Small intestine (tissue), 7 donors: Measurements from ENCODE around the gene CMSS1. TPM values are rescaled to one million over a fixed set of nuclear protein-coding genes. Genes with fewer than 3 reads are reported as not detected.

Experiments
- DNase-seq, 2 donors: peaks; one replicate each; pipeline versions ENCODE4 v3.0.0 to v3.0.0-alpha.2; 2013
- FAIRE-seq: peaks from 2 replicates; lab custom pipeline; 2012; peaks lifted over from hg19 to GRCh38; lab: Jason Lieb, UNC
- H3K27ac ChIP-seq, 3 donors: one replicate each; pipeline ENCODE4 v1.5.1; 2013; ENCODE audit warnings: low read length in 2 of 3, mild to moderate bottlenecking in 2 of 3, control low read depth in 1 of 3, inconsistent platforms in 1 of 3, low read depth in 1 of 3, moderate library complexity in 1 of 3
- H3K27me3 ChIP-seq, 3 donors: one replicate each; pipeline ENCODE4 v1.6.1; 2013; ENCODE audit warnings: low read length in 3 of 3, inconsistent platforms in 1 of 3; ENCODE audit not compliant: control insufficient read depth in 3 of 3, insufficient read depth in 3 of 3
- H3K36me3 ChIP-seq, 3 donors: one replicate each; pipeline ENCODE4 v1.6.1; 2013; ENCODE audit warnings: low read length in 3 of 3, inconsistent platforms in 1 of 3, low read depth in 1 of 3, mild to moderate bottlenecking in 1 of 3, moderate library complexity in 1 of 3; ENCODE audit not compliant: control insufficient read depth in 3 of 3, insufficient read depth in 2 of 3
- H3K4me1 ChIP-seq, 3 donors: one replicate each; pipeline ENCODE4 v1.6.1; 2013; ENCODE audit warnings: low read length in 2 of 3, inconsistent platforms in 1 of 3, low read depth in 1 of 3, mild to moderate bottlenecking in 1 of 3, moderate library complexity in 1 of 3; ENCODE audit not compliant: control insufficient read depth in 3 of 3, insufficient read depth in 2 of 3
- H3K4me3 ChIP-seq, 3 donors: one replicate each; pipeline ENCODE4 v1.5.1; 2013; ENCODE audit warnings: low read length in 3 of 3, control low read depth in 1 of 3, inconsistent platforms in 1 of 3, low read depth in 1 of 3, mild to moderate bottlenecking in 1 of 3, moderate library complexity in 1 of 3
- H3K9me3 ChIP-seq, 2 donors: one replicate each; pipeline ENCODE4 v1.6.1; 2013; ENCODE audit warnings: low read depth in 1 of 2, low read length in 1 of 2; ENCODE audit not compliant: control insufficient read depth in 2 of 2, insufficient read depth in 1 of 2
- WGBS, 3 donors: extraction: QIAGEN DNeasy Blood & Tissue Kit; methylation state at CpG; one replicate each; pipeline ENCODE4 v1.1.7; 2013; 5-methylcytosine and 5-hydroxymethylcytosine counted together
- polyA plus RNA-seq, 4 donors: library from polyadenylated mRNA; stranded (reverse) in 3 of 4; unstranded in 1 of 4; fragments of 200-250 nt in 3 of 4; fragments of 120-200 nt in 1 of 4; gene quantifications; one replicate each; pipeline versions ENCODE4 v1.2.1 to v1.2.3, GENCODE V29; 2013
- donor health status: healthy with polysubstance abuse.
- donor health status: control.
- donor health status: control.
- donor health status: Bipolar disorder and iron deficiency.
- donor health status: healthy.

The CMSS1 gene
- polyA plus RNA-seq, 4 donors = 1.6 to 24.0 (median 10.4) TPM

DNA sequence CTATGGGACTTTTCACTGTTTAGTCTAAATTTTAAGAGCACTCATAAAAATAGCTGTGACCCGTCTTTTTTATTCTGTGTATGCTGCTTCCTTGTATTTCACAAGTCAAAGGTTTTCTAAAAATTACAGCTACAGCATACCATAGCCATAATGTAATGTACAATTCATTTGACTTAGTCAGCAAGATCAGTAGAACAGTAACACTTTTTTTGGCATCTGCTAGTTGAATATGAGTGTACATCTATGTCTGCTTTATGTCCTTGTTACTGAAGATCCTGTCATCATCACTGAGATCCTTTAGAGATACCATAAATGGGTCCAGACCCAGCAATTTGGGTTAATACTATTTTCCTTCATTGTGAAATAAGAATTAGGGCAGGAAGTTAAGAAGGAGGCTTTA lies 42.2 kb downstream of the CMSS1 start:
- DNase-seq (no peak), FAIRE-seq (no peak)
- WGBS, 3 donors = 17 to 45% (median 30%) methylated on average over 1 of the region's 1 CpG
- Histone ChIP-seq H3K4me3 (no peak overlapping the region), H3K36me3 (peaks cover 0 to 14% (median 2%) of the 10 kb centered on the region in 3 donors), H3K27ac (peak overlapping the region in 1 of 3 donors; percentile 36), H3K4me1 (peaks cover 0 to 12% (median 9%) of the 10 kb centered on the region in 3 donors), H3K27me3 (no peaks in the 10 kb centered on the region), H3K9me3 (no peaks in the 10 kb centered on the region)

DNA sequence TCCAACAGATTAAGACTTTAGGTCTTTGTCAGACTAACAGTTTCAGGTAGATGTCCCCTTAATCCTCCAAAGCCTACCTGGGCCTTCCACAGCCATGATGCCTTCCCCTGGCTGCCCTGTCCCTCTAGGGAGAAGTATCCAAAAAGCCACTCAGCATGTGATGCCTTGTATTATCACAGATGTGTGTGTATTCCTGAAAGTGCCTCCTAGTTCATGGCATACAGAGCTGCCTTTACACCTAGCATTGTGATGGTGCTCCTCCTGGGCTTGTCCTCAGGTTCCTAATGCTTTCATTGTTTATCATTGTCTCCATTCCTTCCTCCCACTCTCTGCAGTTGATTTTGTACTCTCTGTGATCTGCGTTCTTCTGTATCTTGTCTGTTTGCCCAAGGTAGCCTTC lies 43.6 kb downstream of the CMSS1 start:
- H3K27ac ChIP-seq = peak overlapping the region in 1 of 3 donors; percentile 4
- no peak for DNase-seq
- FAIRE-seq = no peak
- H3K36me3 ChIP-seq = peaks cover 0 to 12% (median 2%) of the 10 kb centered on the region in 3 donors
- H3K27me3 ChIP-seq = no peaks in the 10 kb centered on the region
- H3K9me3 ChIP-seq = no peaks in the 10 kb centered on the region
- peaks cover 2 to 9% (median 4%) of the 10 kb centered on the region in 3 donors for H3K4me1 ChIP-seq
- WGBS, 3 donors = 84 to 93% (median 88%) methylated on average over 1 of the region's 1 CpG
- no peak overlapping the region for H3K4me3 ChIP-seq

DNA sequence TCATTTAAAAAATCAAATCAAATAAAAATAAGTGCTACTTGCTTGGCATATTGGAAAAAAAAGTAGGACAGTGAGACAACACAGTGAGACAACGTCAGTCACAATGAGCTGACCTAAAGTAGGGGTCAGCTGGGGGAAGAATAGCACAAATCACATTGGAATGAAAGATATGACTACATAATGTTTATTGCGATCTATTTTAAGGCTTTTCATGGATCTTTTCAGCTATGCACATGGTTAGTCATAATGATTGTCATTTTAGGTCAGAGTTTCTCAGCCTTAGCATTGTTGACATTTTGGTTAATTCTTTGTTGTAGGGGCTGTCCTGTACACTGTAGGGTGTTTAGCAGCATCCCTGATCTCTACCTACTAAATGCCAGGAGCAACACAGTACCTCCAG lies 44.5 kb downstream of the CMSS1 start:
- Histone ChIP-seq H3K27ac (no peak overlapping the region), H3K4me1 (peaks cover 3 to 17% (median 4%) of the 10 kb centered on the region in 3 donors), H3K36me3 (peaks cover 0 to 12% (median 2%) of the 10 kb centered on the region in 3 donors), H3K9me3 (no peaks in the 10 kb centered on the region), H3K27me3 (no peaks in the 10 kb centered on the region), H3K4me3 (no peak overlapping the region)
- DNase-seq = no peak
- WGBS, 3 donors = 76 to 97% (median 93%) methylated on average over 2 of the region's 2 CpGs
- FAIRE-seq = no peak

DNA sequence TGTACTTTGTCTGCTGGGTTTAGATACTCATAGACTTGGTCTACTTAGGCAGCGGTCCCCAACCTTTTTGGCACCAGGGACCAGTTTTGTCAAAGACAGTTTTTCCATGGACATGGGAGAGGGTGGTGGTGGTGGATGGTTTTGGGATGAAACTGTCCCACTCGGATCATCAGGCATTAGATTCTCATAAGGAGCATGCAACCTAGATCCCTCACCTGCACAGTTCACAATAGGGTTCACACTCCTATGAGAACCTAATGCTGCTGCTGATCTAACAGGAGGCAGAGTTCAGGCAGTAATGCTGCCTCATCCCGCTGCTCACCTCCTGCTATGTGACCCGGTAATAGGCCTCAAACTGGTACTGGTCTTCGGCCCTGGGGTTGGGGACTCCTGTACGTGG lies 45.3 kb downstream of the CMSS1 start:
- Histone ChIP-seq H3K9me3 (no peaks in the 10 kb centered on the region), H3K36me3 (peaks cover 0 to 12% (median 4%) of the 10 kb centered on the region in 3 donors), H3K27me3 (no peaks in the 10 kb centered on the region), H3K27ac (peak overlapping the region in 1 of 3 donors; percentile 4), H3K4me1 (peaks cover 4 to 17% (median 4%) of the 10 kb centered on the region in 3 donors), H3K4me3 (no peak overlapping the region)
- FAIRE-seq (no peak), DNase-seq (no peak)
- WGBS, 3 donors = 86 to 91% (median 86%) methylated on average over 6 of the region's 6 CpGs

DNA sequence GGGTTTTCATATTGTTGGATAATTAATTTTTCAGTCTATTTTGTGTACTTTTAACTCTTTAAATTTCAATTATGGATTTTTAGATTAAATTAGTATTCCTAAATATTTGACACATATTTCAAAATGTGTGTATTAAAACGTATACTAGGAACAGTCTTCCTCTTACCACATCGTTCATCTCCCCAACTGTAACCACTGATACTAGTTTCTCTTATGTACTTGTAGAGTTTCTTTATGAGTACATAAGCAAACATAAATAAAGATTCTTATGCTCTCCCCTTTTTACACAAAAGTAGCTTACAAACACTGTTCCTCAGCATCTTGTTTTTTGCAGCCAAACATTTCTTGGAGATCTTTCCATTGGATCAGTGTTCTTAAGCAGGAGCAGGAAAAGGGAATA lies 45.9 kb downstream of the CMSS1 start:
- Histone ChIP-seq H3K9me3 (no peaks in the 10 kb centered on the region), H3K4me1 (peaks cover 4 to 20% (median 6%) of the 10 kb centered on the region in 3 donors), H3K27me3 (no peaks in the 10 kb centered on the region), H3K36me3 (peaks cover 0 to 12% (median 6%) of the 10 kb centered on the region in 3 donors), H3K27ac (no peak overlapping the region), H3K4me3 (no peak overlapping the region)
- FAIRE-seq (no peak), DNase-seq (no peak)
- WGBS, 3 donors = 55 to 81% (median 62%) methylated on average over 2 of the region's 2 CpGs

DNA sequence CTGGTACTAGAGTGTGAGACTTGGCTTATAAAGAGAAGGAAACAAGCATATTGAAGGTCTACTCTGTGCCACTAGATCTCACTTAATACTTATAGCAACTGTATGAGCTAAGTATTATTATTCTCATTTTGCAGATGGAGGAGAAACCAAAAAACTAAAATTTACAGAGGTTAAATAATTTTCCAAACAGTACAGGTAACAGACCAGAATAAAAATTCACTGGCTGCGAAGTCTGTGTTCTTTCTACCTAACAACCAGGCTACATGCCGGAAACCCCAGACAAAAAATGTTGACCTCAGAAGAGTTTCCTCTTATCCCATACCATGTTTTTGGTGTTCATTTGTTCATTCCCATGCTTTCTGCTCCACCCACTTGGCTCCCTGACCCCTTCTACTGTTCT lies 46.6 kb downstream of the CMSS1 start:
- FAIRE-seq (no peak), DNase-seq (no peak)
- Histone ChIP-seq H3K4me3 (no peak overlapping the region), H3K4me1 (peaks cover 4 to 20% (median 6%) of the 10 kb centered on the region in 3 donors), H3K27ac (no peak overlapping the region), H3K27me3 (no peaks in the 10 kb centered on the region), H3K36me3 (peaks cover 0 to 12% (median 6%) of the 10 kb centered on the region in 3 donors), H3K9me3 (no peaks in the 10 kb centered on the region)
- WGBS, 3 donors = 93 to 100% (median 98%) methylated on average over 2 of the region's 2 CpGs

DNA sequence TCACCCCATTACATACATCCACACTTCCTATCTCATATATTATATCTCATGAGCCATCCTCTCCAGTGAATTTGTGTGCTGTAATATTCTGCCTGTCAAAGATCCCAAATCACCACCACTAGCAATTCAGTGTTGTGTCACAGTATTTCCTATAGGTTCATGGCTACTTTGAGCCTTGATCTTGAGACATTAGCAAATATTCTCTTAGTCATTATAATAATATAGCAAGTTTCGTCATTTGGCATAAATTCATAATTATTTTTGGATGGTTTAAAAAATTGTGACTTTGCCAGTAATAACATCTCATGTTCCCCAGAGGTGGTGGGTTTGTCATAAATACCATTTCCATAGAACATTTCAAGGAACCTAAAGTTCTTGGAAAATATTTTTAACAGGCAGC lies 47.7 kb downstream of the CMSS1 start:
- DNase-seq (no peak), FAIRE-seq (no peak)
- no peak overlapping the region for H3K27ac ChIP-seq
- WGBS, 3 donors = 76 to 98% (median 91%) methylated on average over 1 of the region's 1 CpG
- H3K9me3 ChIP-seq = no peaks in the 10 kb centered on the region
- H3K4me3 ChIP-seq = no peak overlapping the region
- no peaks in the 10 kb centered on the region for H3K27me3 ChIP-seq
- H3K4me1 ChIP-seq = peaks cover 3 to 23% (median 7%) of the 10 kb centered on the region in 3 donors
- peaks cover 0 to 12% (median 6%) of the 10 kb centered on the region in 3 donors for H3K36me3 ChIP-seq

DNA sequence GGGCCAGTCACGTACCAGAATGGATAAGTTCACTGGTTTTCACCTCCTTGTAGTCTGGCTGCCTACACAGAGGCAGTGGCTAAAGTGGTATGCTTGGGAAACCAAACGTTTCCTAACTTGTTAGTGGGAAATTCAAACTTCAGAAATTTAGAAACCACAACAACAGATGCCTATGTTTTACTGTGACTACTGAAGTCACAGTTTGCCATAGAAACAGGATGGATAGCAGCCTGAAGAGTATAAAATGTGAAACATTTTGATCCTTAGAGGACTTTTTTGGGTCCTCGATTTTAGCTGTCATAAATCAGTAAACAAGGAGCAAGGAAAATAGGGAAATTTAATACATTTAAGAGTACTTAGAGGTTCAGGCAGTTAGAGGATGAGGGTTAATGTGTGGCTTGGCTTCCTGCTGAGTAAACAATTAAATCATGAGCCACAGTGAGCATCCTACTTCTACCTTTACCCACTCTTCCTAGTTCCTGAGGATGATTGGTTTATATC lies 48.6 kb downstream of the CMSS1 start:
- FAIRE-seq (no peak), DNase-seq (no peak)
- no peaks in the 10 kb centered on the region for H3K27me3 ChIP-seq
- H3K4me3 ChIP-seq = no peak overlapping the region
- peaks cover 7 to 30% (median 10%) of the 10 kb centered on the region in 3 donors for H3K4me1 ChIP-seq
- 30 to 58% (median 42%) methylated on average over 3 of the region's 3 CpGs for WGBS, 3 donors
- peaks cover 2 to 9% (median 6%) of the 10 kb centered on the region in 3 donors for H3K36me3 ChIP-seq
- peak overlapping the region in 1 of 3 donors; percentile 9 for H3K27ac ChIP-seq
- H3K9me3 ChIP-seq = no peaks in the 10 kb centered on the region
